Stimulated activated CD8-positive, alpha-beta memory T cell treated with anti-CD3 and anti-CD28 coated beads, Interleukin-4, amount 100 ng/mL, for 1 hour (primary cell): ENCODE results near the gene FLNC.

Experiments used
- DNase-seq, 2 donors: peaks; one replicate each; pipeline ENCODE4 v3.0.0-alpha.2; 2020; ENCODE audit warnings: low read depth in 2 of 2, low spot score in 1 of 2

Gene FLNC, protein sequence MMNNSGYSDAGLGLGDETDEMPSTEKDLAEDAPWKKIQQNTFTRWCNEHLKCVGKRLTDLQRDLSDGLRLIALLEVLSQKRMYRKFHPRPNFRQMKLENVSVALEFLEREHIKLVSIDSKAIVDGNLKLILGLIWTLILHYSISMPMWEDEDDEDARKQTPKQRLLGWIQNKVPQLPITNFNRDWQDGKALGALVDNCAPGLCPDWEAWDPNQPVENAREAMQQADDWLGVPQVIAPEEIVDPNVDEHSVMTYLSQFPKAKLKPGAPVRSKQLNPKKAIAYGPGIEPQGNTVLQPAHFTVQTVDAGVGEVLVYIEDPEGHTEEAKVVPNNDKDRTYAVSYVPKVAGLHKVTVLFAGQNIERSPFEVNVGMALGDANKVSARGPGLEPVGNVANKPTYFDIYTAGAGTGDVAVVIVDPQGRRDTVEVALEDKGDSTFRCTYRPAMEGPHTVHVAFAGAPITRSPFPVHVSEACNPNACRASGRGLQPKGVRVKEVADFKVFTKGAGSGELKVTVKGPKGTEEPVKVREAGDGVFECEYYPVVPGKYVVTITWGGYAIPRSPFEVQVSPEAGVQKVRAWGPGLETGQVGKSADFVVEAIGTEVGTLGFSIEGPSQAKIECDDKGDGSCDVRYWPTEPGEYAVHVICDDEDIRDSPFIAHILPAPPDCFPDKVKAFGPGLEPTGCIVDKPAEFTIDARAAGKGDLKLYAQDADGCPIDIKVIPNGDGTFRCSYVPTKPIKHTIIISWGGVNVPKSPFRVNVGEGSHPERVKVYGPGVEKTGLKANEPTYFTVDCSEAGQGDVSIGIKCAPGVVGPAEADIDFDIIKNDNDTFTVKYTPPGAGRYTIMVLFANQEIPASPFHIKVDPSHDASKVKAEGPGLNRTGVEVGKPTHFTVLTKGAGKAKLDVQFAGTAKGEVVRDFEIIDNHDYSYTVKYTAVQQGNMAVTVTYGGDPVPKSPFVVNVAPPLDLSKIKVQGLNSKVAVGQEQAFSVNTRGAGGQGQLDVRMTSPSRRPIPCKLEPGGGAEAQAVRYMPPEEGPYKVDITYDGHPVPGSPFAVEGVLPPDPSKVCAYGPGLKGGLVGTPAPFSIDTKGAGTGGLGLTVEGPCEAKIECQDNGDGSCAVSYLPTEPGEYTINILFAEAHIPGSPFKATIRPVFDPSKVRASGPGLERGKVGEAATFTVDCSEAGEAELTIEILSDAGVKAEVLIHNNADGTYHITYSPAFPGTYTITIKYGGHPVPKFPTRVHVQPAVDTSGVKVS (N-terminal part only)

DNA sequence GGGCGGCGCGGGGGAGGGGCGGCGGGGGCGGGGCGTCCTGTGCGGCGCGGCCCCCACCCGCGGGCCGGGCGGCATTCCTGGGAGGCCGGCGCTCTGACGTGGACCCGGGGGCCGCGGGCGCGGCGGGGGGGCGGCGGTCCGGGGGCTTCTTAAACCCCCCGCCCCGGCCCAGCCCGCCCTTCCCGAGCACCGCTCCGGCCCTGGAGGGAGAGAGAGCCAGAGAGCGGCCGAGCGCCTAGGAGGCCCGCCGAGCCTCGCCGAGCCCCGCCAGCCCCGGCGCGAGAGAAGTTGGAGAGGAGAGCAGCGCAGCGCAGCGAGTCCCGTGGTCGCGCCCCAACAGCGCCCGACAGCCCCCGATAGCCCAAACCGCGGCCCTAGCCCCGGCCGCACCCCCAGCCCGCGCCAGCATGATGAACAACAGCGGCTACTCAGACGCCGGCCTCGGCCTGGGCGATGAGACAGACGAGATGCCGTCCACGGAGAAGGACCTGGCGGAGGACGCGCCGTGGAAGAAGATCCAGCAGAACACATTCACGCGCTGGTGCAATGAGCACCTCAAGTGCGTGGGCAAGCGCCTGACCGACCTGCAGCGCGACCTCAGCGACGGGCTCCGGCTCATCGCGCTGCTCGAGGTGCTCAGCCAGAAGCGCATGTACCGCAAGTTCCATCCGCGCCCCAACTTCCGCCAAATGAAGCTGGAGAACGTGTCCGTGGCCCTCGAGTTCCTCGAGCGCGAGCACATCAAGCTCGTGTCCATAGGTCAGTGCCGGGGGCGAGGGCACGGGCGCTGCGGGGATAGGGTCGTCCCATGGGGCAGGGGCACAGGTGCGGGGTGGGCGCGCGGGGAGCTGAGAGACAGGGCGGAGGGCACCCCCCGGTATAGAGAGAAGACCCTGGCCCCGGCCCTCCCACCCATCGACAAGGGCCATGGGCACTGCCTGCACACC is at the start of gene FLNC:
FLNC (plus strand) TSS at position 176 of the 947 bp plus-strand sequence; CDS start at position 408, 232 bp downstream.
- DNase-seq, result no peak

DNA sequence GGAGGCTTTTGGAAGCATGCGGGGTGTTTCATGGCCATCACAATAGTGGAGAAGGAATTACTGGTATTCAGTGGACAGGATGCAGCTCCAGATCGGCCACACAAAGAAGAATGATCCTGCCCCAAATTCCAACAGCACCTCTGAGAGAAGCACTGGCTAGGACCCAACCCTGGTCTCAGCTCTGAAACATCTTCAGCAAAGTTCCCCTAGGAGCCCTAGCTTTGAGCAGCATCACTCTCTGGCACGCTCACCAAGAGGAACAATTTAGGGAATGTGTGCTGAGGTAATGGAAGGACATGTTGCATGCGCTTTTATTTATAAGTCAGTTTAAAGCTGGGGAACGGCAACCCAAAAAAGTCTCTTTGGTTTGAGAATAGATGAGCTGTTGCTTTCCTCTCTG is 49.1 kb upstream of the FLNC start:
- no peak for DNase-seq

DNA sequence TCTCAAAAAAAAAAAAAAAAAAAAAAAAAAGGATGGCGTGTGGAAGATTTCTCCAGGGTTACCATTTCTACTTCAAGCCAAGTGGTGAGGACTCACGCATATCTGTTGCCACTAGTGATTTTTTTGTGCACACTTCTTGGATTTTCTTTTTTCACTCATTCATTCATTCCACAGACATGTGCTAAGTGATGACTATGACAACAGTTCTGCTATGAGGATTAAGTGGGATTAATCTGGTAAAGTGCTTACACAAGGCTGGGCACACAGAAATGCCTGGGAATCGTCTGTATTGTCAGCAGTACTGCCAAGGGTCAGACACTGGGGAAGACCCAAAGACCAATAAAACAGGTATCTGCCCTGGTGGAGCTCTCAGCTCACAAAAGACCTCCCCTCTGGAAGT is 48.4 kb upstream of the FLNC start:
- DNase-seq, result no peak

DNA sequence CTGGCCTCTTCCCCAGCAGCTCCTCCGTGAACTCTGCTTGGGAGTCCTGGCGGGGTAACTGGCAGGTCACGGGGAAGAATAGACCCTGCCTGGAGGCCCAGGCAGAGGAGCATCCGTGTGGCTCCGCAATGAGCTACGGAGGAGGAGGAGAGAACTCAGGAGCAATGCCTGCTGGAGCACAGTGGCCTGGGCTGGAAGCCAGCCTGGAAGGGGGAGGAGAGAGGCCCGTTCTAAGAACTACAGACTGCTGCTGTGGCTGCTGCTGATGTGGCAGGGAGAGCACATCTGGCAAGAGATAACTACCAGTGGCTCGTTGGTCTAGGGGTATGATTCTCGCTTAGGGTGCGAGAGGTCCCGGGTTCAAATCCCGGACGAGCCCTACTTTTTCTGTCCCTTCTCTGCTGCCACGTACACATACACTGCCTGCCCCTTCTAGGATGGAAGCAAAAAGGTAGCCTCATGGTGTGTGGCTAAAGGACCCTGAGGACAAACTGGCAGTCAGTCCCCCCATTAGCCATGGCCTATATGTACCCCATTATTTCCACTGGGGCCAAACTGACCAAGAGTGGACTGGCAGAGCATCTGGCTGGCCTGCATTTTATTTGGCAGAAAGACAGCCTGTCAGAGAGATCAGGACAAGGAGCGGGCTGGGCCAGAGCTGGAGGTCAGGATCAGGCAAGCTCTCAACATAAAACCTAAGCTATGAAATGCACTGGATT is 46.9 kb upstream of the FLNC start:
- DNase-seq, result no peak

DNA sequence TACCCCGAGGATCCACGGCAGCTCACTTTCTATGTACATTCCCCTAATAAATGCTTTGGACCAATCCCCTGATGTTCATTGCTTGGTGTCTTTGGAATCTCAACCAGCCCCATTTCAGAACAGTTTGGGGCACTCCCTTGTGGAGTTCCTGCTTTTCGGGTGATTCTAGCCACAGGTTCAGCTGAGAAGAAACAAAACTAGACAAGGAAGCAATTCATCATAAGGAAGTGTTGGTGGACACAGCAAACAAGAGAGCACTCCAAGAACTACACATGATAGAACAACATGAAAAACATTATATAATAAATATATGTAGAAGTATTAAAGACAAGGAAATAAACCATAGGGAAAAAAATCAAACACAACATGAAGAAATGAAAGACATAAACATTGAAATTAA is 44.5 kb upstream of the FLNC start:
- no peak for DNase-seq

DNA sequence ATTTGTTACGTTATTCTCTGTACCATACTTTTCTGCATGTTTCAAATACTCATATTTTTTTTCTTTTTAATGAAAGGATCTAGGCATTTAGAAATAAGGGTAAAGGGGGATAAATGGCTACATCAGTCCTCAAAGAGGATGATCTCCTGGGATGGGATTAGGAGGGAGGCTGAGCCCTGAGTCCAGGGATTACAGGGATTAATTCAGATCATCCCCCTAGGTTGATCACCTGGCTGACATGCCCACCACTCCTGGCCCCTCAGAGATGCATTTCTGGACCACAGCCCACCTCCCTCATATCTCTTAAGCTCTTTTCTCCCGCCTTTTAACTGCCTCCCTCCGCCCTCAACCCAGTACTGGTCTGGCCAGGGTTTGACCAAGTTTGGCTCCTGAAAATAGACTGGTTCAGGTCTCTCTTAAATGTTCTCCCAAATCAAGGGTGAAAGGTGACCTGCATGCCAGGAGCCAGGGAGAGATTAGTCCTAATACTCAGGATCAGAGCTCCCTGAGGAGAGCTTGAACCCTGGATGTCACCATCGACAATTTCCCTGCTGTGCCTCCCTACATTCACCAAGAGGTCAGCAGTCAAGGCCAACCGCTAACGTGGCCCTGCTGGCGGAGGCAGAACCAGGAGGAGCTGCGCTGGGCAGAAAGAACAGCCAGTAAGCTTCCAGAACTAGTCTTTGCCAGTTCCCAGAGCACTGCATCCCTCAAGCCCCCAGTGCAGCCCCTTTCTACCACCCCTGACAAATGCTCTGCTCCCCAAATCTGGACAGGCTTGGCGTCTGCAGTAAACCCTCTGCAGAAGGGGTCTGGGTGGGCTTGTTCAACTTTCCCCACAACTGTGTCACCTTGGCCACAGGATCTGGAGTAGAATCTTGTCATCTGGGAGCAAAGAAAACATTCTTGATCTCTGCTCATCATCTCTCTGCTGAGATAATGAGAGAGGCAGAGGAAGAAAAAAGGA is 41.5 kb upstream of the FLNC start:
- no peak for DNase-seq

DNA sequence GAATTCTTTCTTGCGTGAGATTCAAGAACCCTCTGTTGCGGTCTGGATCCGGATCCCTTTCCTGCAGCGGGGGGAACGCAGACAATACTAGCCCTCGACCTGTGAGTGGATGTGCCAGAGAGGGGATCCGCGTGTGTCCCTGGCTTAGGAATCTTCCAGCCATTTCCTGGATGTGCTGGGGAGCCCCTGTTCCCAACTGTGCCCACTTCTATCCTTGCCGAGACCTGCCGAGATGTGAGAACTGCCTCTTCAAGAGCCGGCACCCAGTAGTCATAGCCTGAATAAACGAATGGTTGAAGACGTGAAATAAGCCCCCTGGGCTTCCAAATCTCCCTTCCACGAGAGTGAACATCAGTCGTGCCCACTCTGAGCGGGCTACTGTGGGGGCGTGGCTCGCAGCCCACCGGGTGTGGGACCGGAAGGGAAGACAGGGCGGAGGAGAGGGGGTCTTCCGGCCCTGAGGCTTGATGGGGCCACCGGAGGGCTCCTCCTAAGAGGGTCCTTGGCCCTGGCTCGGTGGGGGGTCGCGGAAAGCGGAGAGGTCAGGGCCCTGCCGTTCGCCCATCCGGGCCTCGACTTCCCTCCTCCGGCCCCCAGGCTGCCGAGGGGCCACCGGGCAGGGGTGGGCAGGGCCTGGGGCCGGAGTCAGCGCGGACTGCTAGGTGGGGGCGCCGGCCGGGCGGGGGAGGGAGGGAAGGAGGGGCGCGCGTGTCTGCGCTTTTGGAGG is 39.7 kb upstream of the FLNC start:
- no peak for DNase-seq

DNA sequence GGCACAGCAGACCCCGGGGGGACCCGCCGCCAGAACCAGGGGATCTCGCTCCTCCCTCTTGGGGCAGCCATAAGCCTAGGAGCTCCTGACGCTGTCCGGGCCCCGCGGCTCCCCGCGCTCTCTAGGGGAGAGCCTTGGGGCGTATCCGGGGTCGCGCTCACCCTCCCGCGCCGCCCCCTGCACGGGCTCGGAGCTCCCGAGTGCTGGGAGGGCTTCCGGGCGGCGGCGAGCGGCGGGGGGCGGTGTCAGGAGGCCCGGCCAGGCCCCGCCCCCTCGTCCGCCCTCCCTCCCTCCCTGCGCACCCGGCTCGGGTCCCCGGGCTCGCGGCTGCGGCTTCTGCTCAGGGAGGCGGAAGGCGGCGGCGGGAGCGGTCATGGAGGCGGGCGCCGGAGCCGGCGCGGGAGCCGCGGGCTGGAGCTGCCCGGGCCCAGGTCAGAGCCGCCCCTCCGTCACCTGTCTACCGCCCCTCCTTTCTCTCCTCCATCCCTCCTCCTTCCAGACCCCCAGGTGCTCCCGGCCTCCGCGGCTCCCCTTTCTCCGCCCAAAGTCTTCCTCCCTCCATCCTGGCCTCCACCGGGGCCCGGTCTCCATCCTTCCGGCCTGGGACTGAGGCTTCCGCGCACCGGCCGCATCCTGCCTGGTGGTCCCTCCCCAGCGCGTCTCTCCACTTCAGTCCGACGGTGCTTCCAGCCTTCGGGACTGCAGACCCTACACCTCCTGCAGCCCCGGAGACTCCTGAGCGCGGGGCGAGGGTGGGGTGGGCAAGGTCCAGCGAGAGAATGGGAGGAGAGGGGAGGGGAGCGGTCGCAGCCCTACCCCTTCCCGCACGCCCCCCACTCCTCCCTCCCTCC is 38.9 kb upstream of the FLNC start, which contains the start of gene CCDC136:
CCDC136 (plus strand) TSS at position 848 of the 851 bp plus-strand sequence. CDS start 444 bp downstream, outside the sequence.
- DNase-seq, result peak; percentile 55 to 56

DNA sequence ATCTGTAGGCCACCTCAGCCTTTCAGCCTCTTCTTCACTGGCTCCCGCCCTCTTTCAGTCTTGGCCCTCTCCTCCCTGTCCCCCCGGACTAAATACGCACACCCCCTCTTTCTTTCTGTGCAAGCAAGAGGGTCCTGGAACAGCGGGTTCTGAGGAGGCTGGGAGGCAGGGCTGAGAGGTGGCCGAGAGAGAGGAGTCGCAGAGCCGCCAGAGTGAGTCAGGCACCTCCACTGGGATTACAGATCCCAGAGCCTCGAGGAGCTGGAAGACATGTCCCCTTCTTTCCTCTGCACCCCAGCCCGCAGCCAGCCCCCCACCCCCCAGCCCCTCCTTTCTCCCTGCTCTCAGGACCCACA is 38.3 kb upstream of the FLNC start:
- no peak for DNase-seq

DNA sequence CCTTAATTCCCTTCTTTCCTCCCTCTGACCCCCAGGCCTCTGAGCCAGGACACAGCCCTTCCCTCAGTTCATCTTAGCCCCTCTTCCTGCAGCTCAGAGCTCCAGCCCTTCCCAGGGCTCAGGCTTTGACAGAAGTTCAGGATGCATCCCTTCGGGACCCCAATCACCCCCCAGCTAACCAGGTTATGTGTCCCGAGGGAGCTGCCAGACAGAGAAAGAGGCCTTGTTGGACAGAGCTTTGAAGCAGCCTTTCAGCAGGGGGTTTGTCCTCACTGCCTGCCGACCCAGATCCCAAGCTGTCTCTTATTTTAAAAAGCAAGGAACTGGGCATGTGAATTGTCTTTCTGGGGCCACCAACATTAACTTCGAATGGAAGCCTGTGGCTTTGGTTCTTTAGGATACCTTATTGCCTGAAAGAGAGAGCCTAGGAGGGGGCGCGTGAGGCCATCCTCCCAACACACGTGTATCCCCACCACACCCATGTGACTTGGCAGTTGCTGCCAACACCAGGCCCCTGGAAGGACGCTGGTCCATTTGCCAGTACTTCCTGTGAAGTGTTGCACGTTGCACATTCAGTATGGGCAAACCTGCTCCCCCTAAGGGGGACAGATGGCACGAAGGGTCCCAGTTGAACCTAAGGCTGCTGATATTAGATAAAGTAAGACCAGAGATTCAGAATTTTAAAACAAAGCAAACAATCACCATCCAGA is 37.6 kb upstream of the FLNC start:
- no peak for DNase-seq

DNA sequence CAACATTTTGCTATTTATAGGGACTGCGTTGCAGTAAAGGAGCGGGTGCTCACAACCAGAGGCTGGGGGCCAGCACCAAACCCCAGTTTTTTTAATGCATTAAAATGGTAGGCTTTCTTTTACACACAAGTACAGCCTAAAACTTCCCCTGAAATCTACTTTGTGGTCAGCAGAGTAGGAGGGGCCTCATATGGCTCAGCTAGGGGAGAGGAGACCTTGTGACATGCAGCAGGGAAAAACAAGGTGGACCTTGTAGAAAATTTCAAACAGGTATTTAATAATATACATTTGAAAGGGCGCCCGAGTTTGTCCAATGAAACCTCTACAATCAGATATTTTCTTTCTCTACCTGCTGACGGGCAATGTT is 37.0 kb upstream of the FLNC start:
- DNase-seq, result no peak

DNA sequence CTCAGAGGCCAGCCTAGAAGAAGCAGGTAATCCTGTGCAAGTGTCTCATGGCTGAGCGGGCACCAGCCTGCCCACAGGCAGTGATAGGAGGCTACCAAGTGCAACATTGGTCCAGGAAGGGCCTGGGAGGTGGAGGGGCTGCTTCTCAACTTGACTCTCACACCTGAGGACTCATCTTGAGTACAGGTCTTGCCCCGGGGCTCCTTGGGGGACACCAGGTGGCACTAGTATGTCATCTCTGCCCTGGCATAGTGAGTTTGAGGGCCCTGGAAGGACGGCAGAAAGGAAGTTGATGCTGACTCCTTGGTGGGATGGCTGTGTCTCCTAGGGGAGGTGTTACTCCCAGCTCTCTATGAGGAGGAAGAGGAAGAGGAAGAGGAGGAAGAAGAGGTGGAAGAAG is 36.2 kb upstream of the FLNC start:
- DNase-seq, result no peak

DNA sequence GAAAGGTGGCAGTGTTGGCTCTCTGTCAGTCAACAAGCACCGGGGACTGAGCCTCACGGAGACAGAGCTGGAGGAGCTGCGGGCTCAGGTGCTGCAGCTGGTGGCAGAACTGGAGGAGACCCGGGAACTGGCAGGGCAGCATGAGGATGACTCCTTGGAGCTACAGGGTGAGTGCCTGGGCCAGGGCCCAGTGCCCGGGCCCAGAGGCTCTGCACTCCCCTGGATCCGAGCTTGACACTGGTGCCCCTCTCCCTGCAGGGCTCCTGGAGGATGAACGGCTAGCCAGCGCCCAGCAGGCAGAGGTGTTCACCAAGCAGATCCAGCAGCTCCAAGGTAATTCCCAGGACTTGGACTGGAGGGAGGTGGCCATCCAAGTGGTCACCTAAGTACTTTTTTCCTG is 35.8 kb upstream of the FLNC start:
- no peak for DNase-seq

DNA sequence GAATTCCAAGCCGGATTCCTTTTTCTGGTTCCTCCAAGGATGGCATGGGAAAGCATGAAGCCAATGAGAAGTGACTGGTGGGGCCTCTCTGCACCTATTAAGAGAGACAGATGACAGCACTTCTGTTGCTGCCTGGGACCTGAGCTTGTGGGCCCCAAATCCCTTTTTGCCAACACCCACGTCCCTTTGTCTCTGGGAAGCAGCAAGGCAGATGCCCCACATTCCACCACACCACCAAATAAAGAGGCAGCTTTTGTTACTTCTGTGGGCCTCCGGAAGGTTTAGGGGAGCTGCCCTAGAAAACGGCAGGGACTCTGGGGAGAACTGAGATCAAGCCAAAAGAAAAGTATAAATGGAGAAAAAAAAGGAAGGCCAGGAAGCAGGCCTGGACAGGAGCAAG is 35.1 kb upstream of the FLNC start:
- no peak for DNase-seq

DNA sequence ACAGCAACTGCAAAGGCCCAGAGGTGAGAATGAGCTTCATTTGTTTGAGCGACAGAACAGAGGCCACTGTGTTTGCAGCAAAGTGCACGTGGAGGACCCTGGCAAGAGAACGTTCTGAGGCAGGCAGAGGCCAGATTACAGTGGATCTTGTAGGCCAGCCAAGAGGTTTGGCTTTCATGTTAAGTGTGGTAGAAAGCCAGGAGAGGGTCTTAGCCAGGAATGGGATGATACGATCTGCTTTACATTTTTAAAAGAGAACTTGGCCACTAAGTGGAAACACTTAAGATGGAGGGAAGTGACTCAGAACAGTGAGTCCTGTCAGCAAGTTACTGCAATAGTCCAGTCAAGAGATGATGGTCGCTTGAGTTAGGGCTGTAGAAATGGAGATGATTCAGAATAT is 33.9 kb upstream of the FLNC start:
- DNase-seq, result no peak

DNA sequence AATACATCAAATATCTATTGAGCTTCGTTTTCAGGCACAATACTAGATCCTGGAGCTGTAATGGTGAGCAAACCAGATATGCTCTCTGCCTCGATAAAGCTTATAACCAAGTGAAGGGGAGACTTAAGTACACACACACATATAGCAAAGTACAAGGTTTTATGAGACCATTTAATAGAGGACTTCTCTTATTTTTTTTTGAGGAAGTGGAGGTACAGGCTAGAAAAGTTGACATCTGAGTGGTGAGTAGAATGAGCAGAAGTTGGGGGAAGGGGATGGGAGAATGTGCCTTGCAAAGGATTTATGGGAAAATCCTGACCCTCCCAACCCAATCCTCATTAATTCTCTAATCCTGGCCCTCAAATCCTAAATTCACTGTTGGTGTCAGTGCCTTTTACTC is 30.8 kb upstream of the FLNC start:
- no peak for DNase-seq
